HCT116 (cell line): ENCODE measurements around the gene BACH1.

Experiments used
- CEBPB ChIP-seq: IDR thresholded peaks from 2 replicates; pipeline ENCODE4 v1.6.1; 2012; ENCODE audit warnings: low read depth
- ELF1 ChIP-seq: IDR thresholded peaks from 2 replicates; pipeline ENCODE4 v1.6.1; 2012; ENCODE audit warnings: low read depth, borderline replicate concordance
- EZH2phosphoT487 ChIP-seq: fragments of 200-600 bp; IDR thresholded peaks from 2 replicates; pipeline ENCODE4 v1.6.1; 2018; ENCODE audit warnings: antibody characterized with exemption, borderline replicate concordance
- POLR2A ChIP-seq: IDR thresholded peaks from 2 replicates; pipeline ENCODE4 v1.7.0; 2011; ENCODE audit warnings: borderline replicate concordance; ENCODE audit not compliant: insufficient read depth, insufficient read length; ENCODE audit errors: extremely low read depth
- POLR2AphosphoS5 ChIP-seq: IDR thresholded peaks from 2 replicates; pipeline ENCODE4 v1.6.1; 2011; ENCODE audit warnings: mild to moderate bottlenecking, low read depth, low read length, moderate library complexity
- RAD21 ChIP-seq: IDR thresholded peaks from 2 replicates; pipeline ENCODE4 v1.6.1; 2012; ENCODE audit warnings: low read depth, mild to moderate bottlenecking
- SIN3A ChIP-seq: IDR thresholded peaks from 2 replicates; pipeline ENCODE4 v1.6.1; 2012; ENCODE audit warnings: low read depth
- TCF7L2 ChIP-seq: IDR thresholded peaks from 2 replicates; pipeline ENCODE4 v1.7.0; 2011; ENCODE audit warnings: borderline replicate concordance, inconsistent platforms; ENCODE audit not compliant: insufficient read depth, insufficient read length; ENCODE audit errors: extremely low read depth
- YY1 ChIP-seq: IDR thresholded peaks from 2 replicates; pipeline ENCODE4 v1.6.1; 2011; ENCODE audit warnings: low read length, low read depth, moderate library complexity, mild to moderate bottlenecking; ENCODE audit not compliant: insufficient replicate concordance; ENCODE audit errors: extremely low read depth
- TF ChIP-seq, protein P1 (sequence below): IDR thresholded peaks from 2 replicates; pipeline ENCODE4 v1.6.1; 2012; ENCODE audit warnings: low read depth
- TF ChIP-seq, protein P2 (sequence below): IDR thresholded peaks from 2 replicates; pipeline ENCODE4 v1.6.1; 2012
- TF ChIP-seq, protein P3 (sequence below), 3 experiments: fragments of 200-600 bp in 1 of 3; sonication (generic) in 1 of 3; IDR thresholded peaks in 2 of 3; conservative IDR thresholded peaks in 1 of 3; 2 replicates each; pipeline ENCODE4 v1.5.1; 2012 to 2017; ENCODE audit warnings: low read depth in 2 of 3, low read length in 2 of 3, antibody characterized with exemption in 1 of 3, borderline replicate concordance in 1 of 3, control low read depth in 1 of 3, mild to moderate bottlenecking in 1 of 3, mixed read lengths in 1 of 3, mixed run types in 1 of 3, moderate library complexity in 1 of 3; ENCODE audit not compliant: insufficient read depth in 1 of 3
- TF ChIP-seq, protein P4 (sequence below): IDR thresholded peaks from 2 replicates; pipeline ENCODE4 v1.6.1; 2012

DNA sequence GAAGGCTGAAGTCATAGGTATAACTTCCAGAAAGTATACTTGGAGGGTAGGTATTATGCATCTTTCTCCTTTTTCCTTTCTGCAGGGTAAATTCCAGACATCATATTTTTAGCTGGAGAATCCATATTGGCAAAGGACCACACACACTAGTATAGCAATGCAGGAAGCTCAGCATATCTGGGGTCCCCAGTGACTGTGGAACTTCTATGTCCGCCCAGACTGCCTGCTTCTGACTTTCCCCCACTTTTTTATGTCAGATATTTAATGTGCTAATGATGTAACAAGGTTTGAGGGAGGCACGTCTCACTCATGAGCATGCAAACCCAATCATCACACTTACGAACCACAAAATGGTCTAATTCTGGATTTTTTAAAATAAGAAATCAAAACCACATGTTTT lies 90.4 kb downstream of the BACH1 start:
- no peak for TF ChIP-seq POLR2A
- TF ChIP-seq SIN3A: no peak
- TF ChIP-seq TCF7L2: no peak
- TF ChIP-seq, protein P1, sequence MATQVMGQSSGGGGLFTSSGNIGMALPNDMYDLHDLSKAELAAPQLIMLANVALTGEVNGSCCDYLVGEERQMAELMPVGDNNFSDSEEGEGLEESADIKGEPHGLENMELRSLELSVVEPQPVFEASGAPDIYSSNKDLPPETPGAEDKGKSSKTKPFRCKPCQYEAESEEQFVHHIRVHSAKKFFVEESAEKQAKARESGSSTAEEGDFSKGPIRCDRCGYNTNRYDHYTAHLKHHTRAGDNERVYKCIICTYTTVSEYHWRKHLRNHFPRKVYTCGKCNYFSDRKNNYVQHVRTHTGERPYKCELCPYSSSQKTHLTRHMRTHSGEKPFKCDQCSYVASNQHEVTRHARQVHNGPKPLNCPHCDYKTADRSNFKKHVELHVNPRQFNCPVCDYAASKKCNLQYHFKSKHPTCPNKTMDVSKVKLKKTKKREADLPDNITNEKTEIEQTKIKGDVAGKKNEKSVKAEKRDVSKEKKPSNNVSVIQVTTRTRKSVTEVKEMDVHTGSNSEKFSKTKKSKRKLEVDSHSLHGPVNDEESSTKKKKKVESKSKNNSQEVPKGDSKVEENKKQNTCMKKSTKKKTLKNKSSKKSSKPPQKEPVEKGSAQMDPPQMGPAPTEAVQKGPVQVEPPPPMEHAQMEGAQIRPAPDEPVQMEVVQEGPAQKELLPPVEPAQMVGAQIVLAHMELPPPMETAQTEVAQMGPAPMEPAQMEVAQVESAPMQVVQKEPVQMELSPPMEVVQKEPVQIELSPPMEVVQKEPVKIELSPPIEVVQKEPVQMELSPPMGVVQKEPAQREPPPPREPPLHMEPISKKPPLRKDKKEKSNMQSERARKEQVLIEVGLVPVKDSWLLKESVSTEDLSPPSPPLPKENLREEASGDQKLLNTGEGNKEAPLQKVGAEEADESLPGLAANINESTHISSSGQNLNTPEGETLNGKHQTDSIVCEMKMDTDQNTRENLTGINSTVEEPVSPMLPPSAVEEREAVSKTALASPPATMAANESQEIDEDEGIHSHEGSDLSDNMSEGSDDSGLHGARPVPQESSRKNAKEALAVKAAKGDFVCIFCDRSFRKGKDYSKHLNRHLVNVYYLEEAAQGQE: no peak
- no peak for TF ChIP-seq RAD21
- TF ChIP-seq, protein P2, sequence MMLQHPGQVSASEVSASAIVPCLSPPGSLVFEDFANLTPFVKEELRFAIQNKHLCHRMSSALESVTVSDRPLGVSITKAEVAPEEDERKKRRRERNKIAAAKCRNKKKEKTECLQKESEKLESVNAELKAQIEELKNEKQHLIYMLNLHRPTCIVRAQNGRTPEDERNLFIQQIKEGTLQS: no peak
- TF ChIP-seq, protein P3, sequence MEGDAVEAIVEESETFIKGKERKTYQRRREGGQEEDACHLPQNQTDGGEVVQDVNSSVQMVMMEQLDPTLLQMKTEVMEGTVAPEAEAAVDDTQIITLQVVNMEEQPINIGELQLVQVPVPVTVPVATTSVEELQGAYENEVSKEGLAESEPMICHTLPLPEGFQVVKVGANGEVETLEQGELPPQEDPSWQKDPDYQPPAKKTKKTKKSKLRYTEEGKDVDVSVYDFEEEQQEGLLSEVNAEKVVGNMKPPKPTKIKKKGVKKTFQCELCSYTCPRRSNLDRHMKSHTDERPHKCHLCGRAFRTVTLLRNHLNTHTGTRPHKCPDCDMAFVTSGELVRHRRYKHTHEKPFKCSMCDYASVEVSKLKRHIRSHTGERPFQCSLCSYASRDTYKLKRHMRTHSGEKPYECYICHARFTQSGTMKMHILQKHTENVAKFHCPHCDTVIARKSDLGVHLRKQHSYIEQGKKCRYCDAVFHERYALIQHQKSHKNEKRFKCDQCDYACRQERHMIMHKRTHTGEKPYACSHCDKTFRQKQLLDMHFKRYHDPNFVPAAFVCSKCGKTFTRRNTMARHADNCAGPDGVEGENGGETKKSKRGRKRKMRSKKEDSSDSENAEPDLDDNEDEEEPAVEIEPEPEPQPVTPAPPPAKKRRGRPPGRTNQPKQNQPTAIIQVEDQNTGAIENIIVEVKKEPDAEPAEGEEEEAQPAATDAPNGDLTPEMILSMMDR (IDR thresholded peaks at IDR 0.05 in 2 of 3, conservative IDR thresholded peaks at IDR 0.05 in 1 of 3; ENCODE audit: borderline replicate concordance in 1 of 3, insufficient read depth in 1 of 3, low read depth in 2 of 3, low read length in 2 of 3): no peak
- TF ChIP-seq POLR2AphosphoS5: no peak
- TF ChIP-seq ELF1: no peak
- no peak for TF ChIP-seq CEBPB
- TF ChIP-seq EZH2phosphoT487: no peak
- TF ChIP-seq, protein P4, sequence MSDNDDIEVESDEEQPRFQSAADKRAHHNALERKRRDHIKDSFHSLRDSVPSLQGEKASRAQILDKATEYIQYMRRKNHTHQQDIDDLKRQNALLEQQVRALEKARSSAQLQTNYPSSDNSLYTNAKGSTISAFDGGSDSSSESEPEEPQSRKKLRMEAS: no peak
- no peak for TF ChIP-seq YY1
